GM12878 (cell line): ENCODE data around the gene SCUBE2. TPM values are rescaled to one million over a fixed set of nuclear protein-coding genes. Genes with fewer than 3 reads are reported as not detected.

Experiments used
- ATAC-seq: fragments of 200-7000 bp; cut with Tn5 transposase; 3 replicates; pipeline ENCODE4 v1.9.1; 2020; ENCODE audit warnings: mild to moderate bottlenecking, moderate library complexity
- BruUV-seq: library from RNA; stranded (reverse); fragments of 400-500 nt; replicated peaks from 2 replicates; lab custom pipeline; 2021; lab: Mats Ljungman, UMichigan
- CTCF ChIA-PET: fragments of 300-600 bp; sonication (Branson Sonifier 250); formaldehyde crosslinking; extraction: SDS; loops from one replicate; lab custom pipeline; 2021; ENCODE audit warnings: inconsistent platforms; lab: Yijun Ruan, JAX
- POLR2A ChIA-PET: fragments of 350-600 bp; formaldehyde crosslinking; extraction: SDS; loops from one replicate; lab custom pipeline; 2021; ENCODE audit warnings: inconsistent platforms; lab: Charles Lee
- RAD21 ChIA-PET: fragments of 300-600 bp; sonication (Branson Sonifier 250); formaldehyde crosslinking; loops from one replicate; lab custom pipeline; 2023; ENCODE audit warnings: antibody characterized with exemption; ENCODE audit not compliant: unreplicated experiment; lab: Charles Lee
- SMC1A ChIA-PET: fragments of 300-600 bp; sonication (Branson Sonifier 250); formaldehyde crosslinking; loops from one replicate; lab custom pipeline; 2023; ENCODE audit not compliant: unreplicated experiment, uncharacterized antibody; lab: Charles Lee
- DNase-seq: peaks from one replicate; pipeline ENCODE4 v3.0.0-alpha.2; 2011; ENCODE audit warnings: low read depth, low spot score
- FAIRE-seq: peaks from 3 replicates; lab custom pipeline; 2011; peaks lifted over from hg19 to GRCh38; lab: Jason Lieb, UNC
- H2AFZ ChIP-seq: 2 replicates; pipeline ENCODE4 v1.6.0; 2011; ENCODE audit warnings: low read depth, low read length, control low read depth; ENCODE audit not compliant: control insufficient read depth
- H3K27ac ChIP-seq: 2 replicates; pipeline ENCODE4 v1.5.1; 2011; ENCODE audit warnings: control low read depth; ENCODE audit not compliant: control insufficient read depth, insufficient read depth
- H3K27me3 ChIP-seq, 2 experiments: replicated peaks in 1 of 2; 2 replicates each; pipeline versions ENCODE4 v1.6.0 to v1.6.1; 2011; ENCODE audit warnings: low read length in 1 of 2; ENCODE audit not compliant: control insufficient read depth in 2 of 2, insufficient read depth in 2 of 2
- H3K36me3 ChIP-seq, 2 experiments: 2 replicates each; pipeline ENCODE4 v1.5.1; 2011; ENCODE audit warnings: low read length in 1 of 2; ENCODE audit not compliant: control insufficient read depth in 2 of 2, insufficient read depth in 2 of 2
- H3K4me1 ChIP-seq: 2 replicates; pipeline ENCODE4 v1.6.1; 2011; ENCODE audit warnings: mild to moderate bottlenecking, low read length, moderate library complexity, mixed read lengths; ENCODE audit not compliant: control insufficient read depth, insufficient read depth
- H3K4me2 ChIP-seq: 2 replicates; pipeline ENCODE4 v1.6.0; 2011; ENCODE audit warnings: control low read depth; ENCODE audit not compliant: control insufficient read depth, insufficient read depth
- H3K4me3 ChIP-seq: fragments of 200-600 bp; sonication (generic); 2 replicates; pipeline ENCODE4 v1.5.1; 2016
- H3K79me2 ChIP-seq: 2 replicates; pipeline ENCODE4 v1.6.0; 2011; ENCODE audit warnings: low read length; ENCODE audit not compliant: control insufficient read depth, insufficient read depth
- H3K9ac ChIP-seq: 2 replicates; pipeline ENCODE4 v1.8.0; 2011; ENCODE audit warnings: low read length, control low read depth, mixed read lengths; ENCODE audit not compliant: control insufficient read depth, insufficient read depth
- H3K9me3 ChIP-seq: replicated peaks from 3 replicates; pipeline ENCODE4 v1.5.1; 2011; ENCODE audit warnings: mild to moderate bottlenecking, low read length; ENCODE audit not compliant: control insufficient read depth, insufficient read depth
- H4K20me1 ChIP-seq: 2 replicates; pipeline ENCODE4 v1.6.0; 2011; ENCODE audit not compliant: control insufficient read depth, insufficient read depth
- PRDM15 ChIP-seq: fragments of 450-650 bp; formaldehyde crosslinking; IDR thresholded peaks from 2 replicates; pipeline ENCODE4 v1.4.0; 2020; ENCODE audit warnings: mild to moderate bottlenecking, moderate library complexity
- SMAD5 ChIP-seq: IDR thresholded peaks from 2 replicates; pipeline ENCODE4 v1.6.1; 2016; ENCODE audit warnings: antibody characterized with exemption, low read depth
- ZNF207 ChIP-seq: fragments of 450-650 bp; IDR thresholded peaks from 2 replicates; pipeline ENCODE4 v1.6.1; 2014; ENCODE audit warnings: antibody characterized with exemption, mild to moderate bottlenecking, borderline replicate concordance
- WGBS: methylation state at CpG from one replicate; pipeline ENCODE4 v1.1.6; 2016; ENCODE audit warnings: low lambda C conversion rate; ENCODE audit not compliant: insufficient replicate concordance, insufficient coverage; ENCODE audit errors: missing lambda C conversion rate; 5-methylcytosine and 5-hydroxymethylcytosine counted together
- in situ Hi-C: fragments of 300-500 bp; cut with MboI; formaldehyde crosslinking; loops from 9 replicates; pipeline ENCODE4 v1.14.3; 2018; ENCODE audit warnings: mixed read lengths
- intact Hi-C: fragments of 100-400 bp; cut with micrococcal nuclease; formaldehyde crosslinking; loops from one replicate; pipeline ENCODE4 v1.14.2; 2022; ENCODE audit not compliant: unreplicated experiment
- polyA plus RNA-seq, 11 experiments: library from polyadenylated mRNA; depleted of rRNA in 4 of 11; unstranded in 6 of 11; stranded (reverse) in 5 of 11; fragments of >200 nt; fragmentation: Nextera tagmentation in 4 of 11; fragmentation: Illumina TruSeq in 1 of 11; extraction: Ambion mirVana in 4 of 11; extraction: Trizol in 1 of 11; gene quantifications; 1 replicate in 1 of 11; 2 replicates in 10 of 11; pipeline versions ENCODE4 v1.2.1 to v1.2.3, GENCODE V29; 2011 to 2016; ENCODE audit warnings: inconsistent platforms in 2 of 11, missing spikeins in 2 of 11, low read depth in 1 of 11
- total RNA-seq, 4 experiments: library from RNA; depleted of rRNA in 3 of 4; stranded (reverse); fragments of >200 nt in 3 of 4; fragmentation: Illumina TruSeq in 1 of 4; extraction: Trizol in 1 of 4; gene quantifications; 2 replicates each; pipeline versions ENCODE4 v1.2.1 to v1.2.3, GENCODE V29; 2013 to 2021

SCUBE2 gene
- total and polyA plus RNA-seq, 10 of the 15 experiments (the other 5 are each of a cell fraction or from before 2014, with no cell fraction given): 0.12 to 0.56 (median 0.31) TPM; not detected in 2

DNA sequence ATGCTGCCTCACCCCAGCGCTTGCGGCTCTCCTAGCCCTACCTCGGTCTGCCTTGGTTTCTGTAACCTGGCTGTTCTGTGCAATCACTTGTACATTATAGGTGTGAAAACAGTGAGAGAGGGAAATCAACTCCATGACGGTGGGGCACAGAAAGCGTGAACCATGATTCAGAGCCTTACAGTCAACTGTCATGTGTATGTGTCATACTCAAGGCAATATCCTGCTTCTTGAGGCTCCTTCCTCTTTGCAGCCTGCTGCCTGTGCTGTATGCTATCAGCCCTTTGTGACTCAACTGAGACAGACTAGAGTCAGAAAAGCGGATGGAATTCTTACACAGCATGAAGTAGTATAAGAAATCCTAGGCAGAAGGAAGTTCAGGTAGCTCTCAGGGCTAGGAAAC, 89.7 kb downstream of the SCUBE2 start:
- POLR2A ChIA-PET: no interaction called here

More for the DNA sequence above, 89.7 kb downstream of the SCUBE2 start:
- ChIA-PET CTCF (interaction anchor here (1.0 to 1.4 kb wide), 3 partner anchors 11 to 136 kb away, joined by 3 to 4 read pairs (median 4); no protein-coding TSS in a partner anchor), SMC1A (no interaction called here), RAD21 (no interaction called here)
- DNase-seq: no peak
- in situ Hi-C loops: no loop called here
- no peak for ATAC-seq
- Histone ChIP-seq H3K4me2 (no peak overlapping the region), H2AFZ (no peak overlapping the region), H3K4me3 (no peak overlapping the region), H3K79me2 (no peaks in the 10 kb centered on the region), H3K9me3 (no peaks in the 10 kb centered on the region), H3K27ac (no peak overlapping the region), H3K27me3 (peaks cover 4 to 16% of the 10 kb centered on the region in 2 experiments), H3K36me3 (no peaks in the 10 kb centered on the region), H3K9ac (no peak overlapping the region), H3K4me1 (peaks cover 6% of the 10 kb centered on the region; the same call in 1 of the 2 replicates), H4K20me1 (no peaks in the 10 kb centered on the region)
- no peak for TF ChIP-seq SMAD5
- no peak for TF ChIP-seq PRDM15
- no peak for TF ChIP-seq ZNF207
- intact Hi-C loops: no loop called here
- FAIRE-seq: no peak
- BruUV-seq: no TSS peak
- 40% methylated on average over 6 of the region's 6 CpGs for WGBS
